Measurements from ENCODE around the gene MAP4K1.
"Not testable (repeated sequence)": the region's sequence is repeated elsewhere in the genome, so short reads cannot be mapped to it uniquely, and the experiment has no call there.

MAP4K1 gene

DNA sequence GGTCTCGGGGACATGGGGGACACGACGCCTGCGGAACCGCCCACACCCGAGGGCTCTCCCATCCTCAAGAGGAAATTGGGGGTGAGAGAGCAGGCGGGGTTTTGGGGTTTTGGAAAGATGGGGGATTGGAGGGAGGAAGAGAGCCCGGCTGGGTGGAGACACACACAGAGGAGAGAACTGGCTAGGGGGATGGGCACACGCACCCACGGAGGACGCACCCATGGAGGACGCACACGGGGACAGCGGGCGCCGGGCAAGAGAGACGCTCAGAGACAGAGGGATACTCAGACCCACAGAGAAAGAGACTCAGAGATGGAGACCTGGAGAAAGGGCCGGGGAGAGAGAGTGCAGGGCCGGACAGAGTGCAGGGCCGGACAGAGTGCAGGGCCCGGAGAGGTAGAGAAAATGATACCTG, 52.1 kb downstream of the MAP4K1 start:
- no peak for DNase-seq (ENCODE audit: low spot score)

DNA sequence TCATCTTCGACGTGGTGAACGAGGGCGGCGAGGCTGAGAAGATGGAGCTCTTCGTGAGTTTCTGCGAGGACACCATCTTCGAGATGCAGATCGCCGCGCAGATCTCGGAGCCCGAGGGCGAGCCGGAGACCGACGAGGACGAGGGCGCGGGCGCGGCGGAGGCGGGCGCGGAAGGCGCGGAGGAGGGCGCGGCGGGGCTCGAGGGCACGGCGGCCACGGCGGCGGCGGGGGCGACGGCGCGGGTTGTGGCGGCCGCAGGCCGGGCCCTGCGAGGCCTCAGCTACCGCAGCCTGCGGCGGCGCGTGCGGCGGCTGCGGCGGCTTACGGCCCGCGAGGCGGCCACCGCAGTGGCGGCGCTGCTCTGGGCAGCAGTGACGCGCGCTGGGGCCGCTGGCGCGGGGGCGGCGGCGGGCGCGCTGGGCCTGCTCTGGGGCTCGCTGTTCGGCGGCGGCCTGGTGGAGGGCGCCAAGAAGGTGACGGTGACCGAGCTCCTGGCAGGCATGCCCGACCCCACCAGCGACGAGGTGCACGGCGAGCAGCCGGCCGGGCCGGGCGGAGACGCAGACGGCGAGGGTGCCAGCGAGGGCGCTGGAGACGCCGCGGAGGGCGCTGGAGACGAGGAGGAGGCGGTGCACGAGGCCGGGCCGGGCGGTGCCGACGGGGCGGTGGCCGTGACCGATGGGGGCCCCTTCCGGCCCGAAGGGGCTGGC, 52.6 kb downstream of the MAP4K1 start:
- DNase-seq (ENCODE audit: low spot score), result peak; percentile 18

DNA sequence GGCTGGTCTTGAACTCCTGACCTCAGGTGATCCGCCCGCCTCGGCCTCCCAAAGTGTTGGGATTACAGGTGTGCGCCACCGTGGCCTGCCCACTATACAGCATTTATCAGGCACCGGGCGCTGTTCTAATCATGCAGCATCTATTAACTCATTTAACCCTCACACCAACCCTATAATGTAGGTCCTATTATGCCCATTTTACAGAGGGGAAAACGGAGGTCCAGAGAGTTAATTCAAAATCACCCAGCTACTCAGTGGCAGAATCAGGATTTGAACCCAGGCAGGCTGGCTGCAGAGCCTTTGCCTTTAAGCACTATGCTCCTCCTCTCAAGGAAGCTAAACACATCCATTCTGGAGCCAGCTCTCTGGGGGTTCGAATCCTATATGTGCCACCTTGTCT, 54.3 kb downstream of the MAP4K1 start:
- no peak for DNase-seq (ENCODE audit: low spot score)

GRCh38 chr19:38562096-38562495, 55.7 kb downstream of the MAP4K1 start:
- DNase-seq (ENCODE audit: low spot score), result no peak

GRCh38 chr19:38561658-38562057, 56.1 kb downstream of the MAP4K1 start:
- DNase-seq (ENCODE audit: low spot score), result no peak

- DNase-seq (ENCODE audit: low spot score), result no peak
Measured at GRCh38 chr19:38561053-38561606, 56.6 kb downstream of the MAP4K1 start.

DNA sequence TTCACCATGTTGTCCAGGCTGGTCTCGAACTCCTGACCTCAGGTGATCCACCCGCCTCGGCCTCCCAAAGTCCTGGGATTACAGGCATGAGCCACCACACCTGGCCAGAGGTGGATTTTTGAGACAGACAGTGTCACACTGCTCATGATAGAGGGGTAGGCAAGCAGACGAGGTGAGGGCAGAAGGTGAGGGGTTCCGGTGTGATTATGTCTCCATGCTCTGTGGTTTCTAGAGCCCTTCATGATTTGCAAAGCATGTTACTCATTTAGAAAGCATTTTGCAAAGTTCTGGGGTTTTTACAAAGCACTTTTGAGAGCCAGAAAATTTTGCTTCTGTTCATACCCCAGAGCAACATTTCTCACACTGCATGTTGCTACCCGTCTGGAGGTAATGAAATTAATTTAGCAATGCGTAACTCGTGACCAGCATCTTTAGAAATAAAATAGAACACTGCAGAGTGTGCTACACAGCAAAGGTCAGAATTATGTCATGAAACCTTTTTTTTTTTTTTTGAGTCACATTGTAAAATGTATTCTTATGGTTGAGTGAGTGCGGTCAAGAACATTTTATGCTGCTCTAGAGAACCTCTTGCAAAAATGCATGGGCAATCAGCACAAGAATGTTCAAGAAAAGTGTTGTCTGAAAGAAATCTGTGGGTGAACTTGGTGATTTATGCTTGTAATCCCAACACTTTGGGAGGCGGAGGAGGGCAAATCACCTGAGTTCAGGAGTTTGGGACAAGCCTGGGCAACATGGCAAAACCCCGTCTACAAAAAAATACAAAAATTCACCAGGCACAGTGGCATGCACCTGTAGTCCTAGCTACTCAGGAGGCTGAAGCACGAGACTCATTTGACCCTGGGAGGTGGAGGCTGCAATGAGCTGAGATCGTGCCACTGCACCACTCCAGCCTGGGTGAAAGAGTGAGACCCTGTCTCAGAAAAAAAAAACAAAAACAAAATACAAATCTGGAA, 58.0 kb downstream of the MAP4K1 start:
- DNase-seq (ENCODE audit: low spot score), result peak; percentile 64

- DNase-seq (ENCODE audit: low spot score), result not testable (repeated sequence)
Measured at GRCh38 chr19:38558933-38559332, 58.8 kb downstream of the MAP4K1 start.

DNA sequence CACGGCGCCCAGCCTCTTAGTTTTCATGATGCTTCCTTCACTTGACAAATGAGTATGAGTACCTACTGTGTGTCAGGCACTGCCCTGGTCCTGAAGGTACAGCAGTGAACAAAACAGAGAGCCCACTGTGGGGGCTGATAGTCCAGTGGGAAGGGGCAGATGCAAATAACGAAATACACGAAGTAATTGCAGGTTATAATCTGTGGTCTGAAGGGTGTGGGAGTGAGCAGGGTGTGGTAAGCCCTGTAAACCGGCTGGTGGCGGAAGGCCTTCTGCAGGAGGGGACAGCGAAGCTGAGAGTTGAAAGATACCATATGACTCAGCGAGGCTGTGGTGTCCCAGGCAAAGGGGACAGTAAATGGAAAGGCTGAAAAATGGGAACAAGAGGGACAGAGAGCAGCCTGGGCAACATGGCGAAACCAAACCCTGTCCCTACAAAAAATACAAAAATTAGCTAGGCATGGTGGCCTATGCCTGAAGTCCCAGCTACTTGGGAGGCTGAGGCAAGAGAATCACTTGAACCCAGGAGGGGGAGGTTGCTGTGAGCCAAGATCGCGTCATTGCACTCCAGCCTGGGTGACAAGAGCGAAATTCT, 60.5 kb downstream of the MAP4K1 start:
- peak; percentile 63 for DNase-seq (ENCODE audit: low spot score)

DNA sequence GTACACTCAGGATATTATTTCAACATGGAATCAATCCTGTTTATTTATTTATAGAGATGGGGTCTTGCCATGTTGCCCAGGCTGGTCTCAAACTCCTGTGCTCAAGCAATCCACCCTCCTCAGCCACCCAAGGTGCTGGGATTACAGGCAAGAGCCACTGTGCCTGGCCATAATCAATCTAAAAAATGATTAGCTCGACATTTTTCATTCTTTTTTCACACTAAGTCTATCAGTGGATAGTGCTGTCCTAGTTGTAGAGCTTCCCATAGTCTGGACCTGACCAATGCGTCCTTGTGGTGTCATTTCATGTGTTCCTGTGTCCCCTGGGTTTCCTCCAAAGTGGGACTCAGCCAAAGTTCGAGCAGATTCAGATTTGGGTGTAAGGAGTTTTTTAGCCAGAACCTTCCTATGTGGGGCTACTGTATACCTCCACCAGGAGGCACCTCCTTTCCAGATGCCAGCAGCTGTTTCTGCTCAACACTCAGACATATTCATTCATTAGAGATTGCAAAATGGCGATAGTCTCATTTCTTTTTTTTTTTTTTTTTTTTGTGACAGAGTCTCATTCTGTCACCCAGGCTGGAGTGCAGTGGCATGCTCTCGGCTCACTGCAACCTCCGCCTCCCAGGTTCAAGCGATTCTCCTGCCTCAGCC, 61.1 kb downstream of the MAP4K1 start:
- DNase-seq (ENCODE audit: low spot score), result peak; percentile 14

DNA sequence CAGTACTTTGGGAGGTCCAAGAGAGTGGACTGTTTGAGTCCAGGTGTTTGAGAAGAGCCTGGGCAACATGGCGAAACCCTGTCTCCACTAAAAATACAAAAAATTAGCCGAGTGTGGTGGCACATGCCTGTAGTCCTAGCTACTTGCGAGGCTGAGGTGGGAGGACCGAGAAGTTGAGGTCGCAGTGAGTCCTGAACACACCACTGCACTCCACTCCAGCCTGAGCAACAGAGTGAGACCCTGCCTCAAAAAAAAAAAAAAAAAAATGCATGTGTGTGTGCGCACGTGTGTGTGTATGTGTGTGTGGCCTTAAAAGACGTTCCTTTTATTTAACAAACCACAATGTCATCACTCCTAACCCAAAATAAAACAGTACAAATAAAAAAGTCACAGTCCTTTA, 62.6 kb downstream of the MAP4K1 start:
- no peak for DNase-seq (ENCODE audit: low spot score)

GRCh38 chr19:38554676-38555141, 63.0 kb downstream of the MAP4K1 start:
- no peak for DNase-seq (ENCODE audit: low spot score)

DNA sequence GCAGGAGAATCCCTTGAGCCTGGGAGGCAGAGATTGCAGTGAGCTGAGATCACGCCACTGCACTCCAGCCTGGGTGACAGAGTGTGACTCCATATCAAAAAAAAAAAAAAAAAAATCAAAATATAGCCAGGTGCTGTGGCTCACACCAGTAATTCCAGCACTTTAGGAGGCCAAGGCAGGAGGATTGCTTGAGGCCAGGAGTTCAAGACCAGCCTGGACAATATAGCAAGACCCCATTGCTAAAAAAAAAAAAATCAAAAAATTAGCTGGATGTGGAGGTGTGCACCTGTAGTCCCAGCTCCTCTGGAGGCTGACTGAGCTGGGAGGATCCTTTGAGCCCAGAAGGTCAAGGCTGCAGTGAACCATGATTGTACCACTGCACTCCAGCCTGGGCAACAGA, 64.5 kb downstream of the MAP4K1 start:
- not testable (repeated sequence) for DNase-seq (ENCODE audit: low spot score)

DNA sequence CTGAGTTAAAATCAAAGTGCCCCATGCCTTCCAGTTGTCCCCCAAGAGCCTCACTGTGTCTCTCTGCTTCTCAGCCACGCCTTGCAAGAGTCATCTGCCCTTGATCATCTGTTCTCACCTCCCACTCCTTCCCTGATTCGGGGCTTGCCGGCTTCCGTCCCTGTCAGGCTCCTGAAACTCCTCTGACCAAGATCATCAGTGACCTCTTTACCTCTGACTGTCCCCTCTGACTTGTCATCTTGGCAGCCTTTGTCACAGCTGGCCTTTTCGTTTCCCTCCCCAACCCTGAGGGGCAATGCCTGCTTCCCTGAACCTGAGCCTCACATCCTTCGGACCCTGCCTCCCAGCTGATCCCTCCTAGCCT, 66.3 kb downstream of the MAP4K1 start:
- DNase-seq (ENCODE audit: low spot score), result peak; percentile 34

- no peak for DNase-seq (ENCODE audit: low spot score)
Measured at GRCh38 chr19:38550376-38550775, 67.4 kb downstream of the MAP4K1 start.

DNA sequence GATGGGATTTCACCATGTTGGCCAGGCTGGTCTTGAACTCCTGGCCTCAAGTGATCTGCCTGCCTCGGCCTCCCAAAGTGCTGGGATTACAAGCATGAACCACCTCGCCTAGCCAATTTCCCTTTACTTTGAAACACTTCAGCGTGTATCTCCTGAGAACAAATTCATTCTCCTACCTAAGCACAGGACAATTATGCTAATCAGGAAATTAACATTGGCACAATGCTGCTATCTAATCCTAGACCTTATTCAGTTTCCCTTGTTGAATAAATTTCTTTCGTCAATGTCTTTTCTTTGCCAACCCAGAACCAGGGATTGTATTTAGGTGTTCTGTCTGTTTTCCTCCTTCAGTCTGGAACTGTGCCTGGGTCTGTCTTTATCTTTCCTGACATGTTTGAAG, 67.8 kb downstream of the MAP4K1 start:
- no peak for DNase-seq (ENCODE audit: low spot score)

- DNase-seq (ENCODE audit: low spot score), result no peak
Measured at GRCh38 chr19:38549061-38549460, 68.7 kb downstream of the MAP4K1 start.

DNA sequence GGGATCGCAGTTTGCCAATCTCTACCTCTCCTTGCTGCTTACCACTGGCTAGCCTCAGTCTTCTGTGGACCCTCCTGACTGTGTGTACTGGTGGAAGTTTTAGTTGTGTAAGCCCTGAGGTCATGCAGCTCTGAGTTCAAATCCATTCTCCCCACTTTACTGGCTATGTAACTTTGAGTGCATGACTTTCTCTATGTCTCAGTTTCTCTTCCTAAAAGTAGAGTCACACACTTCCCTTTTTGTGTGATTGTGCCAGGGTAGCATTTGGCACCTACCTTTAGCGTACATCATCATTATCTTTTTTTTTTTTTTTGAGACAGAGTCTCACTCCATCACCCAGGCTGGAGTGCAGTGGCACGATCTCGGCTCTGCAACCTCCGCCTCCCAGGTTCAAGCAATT, 70.3 kb downstream of the MAP4K1 start:
- DNase-seq (ENCODE audit: low spot score), result no peak

DNA sequence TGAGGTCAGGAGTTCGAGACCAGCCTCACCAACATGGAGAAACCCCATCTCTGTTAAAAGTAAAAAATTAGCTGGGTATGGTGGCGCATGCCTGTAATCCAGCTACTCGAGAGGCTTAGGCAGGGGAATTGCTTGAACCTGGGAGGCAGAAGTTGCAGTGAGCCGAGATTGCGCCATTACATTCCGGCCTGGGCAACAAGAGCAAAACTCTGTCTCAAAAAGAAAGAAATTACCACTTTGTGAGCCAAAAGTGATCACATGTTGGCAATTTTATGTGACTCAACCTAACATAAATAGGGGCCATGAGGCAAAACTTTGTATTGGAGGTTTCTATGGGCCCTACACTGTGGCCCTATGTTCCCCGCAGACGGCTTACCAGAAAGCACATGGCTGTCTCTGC, 72.2 kb downstream of the MAP4K1 start:
- no peak for DNase-seq (ENCODE audit: low spot score)

DNA sequence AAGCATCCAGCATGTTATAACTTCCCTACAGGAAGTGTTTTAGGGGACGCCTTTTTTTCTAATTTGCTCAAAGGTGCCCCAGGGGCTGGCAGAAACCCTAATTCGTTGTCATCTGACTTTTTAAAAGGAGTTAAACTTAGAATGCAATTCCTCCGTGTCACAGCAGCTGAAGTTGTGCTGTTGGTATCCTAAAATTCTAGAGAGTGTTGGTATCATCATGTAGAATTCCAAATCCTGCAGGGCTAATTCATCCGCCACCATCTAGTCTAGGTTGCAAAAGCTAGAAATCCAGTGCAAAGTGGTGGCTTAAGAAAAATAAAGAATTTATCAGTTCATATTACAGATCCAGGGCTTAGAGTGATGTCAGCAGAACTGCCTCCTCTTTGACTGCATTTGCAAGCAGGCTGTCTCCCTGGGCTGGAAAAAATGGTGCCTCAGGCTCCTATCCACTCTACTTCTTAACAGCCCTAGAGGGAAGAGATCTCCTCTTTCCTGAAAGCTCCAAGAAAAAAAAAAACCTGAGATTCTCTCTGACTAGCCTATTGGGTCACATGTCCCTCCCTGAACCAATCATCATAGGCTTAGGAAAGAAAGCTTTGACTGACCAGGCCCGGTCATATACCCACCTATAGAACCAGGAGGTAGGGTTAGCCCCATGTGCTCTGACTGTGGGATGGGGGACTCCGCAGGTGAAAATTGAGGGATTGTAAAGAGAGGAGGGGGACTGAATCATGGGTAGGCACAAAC, 73.0 kb downstream of the MAP4K1 start:
- DNase-seq (ENCODE audit: low spot score), result peak; percentile 78

Data from CD4-positive, alpha-beta T cell treated with Interleukin-2 at 100 ng/mL for 4 hours (primary cell).